Islet of Langerhans (tissue), 1 donor: ENCODE results near the gene KCNA3.

ENCODE experiments used
- FAIRE-seq: peaks from one replicate; lab custom pipeline; 2011; peaks lifted over from hg19 to GRCh38; lab: Jason Lieb, UNC

The KCNA3 gene

DNA sequence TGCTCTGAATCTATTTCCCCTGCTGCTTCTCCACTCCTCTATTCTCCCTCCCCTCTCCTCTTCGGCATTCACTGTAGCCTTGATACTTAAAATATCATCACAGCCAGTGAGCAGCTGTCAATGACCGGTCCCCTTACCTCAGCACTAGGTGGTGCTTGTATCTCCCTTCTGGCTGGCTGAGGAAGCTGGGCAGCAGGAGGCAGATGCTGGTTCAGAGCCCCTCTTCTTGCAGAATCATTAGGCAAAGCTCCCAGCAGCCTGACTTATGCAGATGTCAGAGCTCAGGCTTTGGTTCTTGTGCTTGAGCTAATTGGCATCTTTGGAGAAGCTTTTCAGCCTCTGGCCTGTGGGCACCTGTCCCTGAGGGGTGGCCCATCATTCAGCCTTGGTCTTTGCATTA lies 36.7 kb downstream of the KCNA3 start:
- no peak for FAIRE-seq

DNA sequence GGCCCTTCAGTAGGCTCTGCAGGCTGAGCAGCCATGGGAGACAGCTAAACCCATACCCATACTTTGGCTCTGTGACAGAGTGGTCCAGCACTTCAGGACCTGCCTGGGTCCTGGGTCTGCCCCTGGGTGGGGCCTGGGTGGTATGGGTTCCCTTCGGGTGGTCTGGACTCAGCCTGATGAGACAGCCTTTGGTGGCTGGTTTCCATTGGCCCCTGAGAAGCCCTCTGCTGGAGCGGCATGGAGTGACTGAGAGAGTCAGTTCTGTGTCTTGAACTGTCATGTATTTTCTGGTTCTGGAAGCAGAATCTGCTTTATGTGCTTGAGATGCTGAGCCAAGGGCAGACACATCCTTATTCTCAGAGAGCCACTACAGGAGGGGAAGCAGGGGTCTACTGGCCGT lies 37.3 kb downstream of the KCNA3 start:
- no peak for FAIRE-seq

DNA sequence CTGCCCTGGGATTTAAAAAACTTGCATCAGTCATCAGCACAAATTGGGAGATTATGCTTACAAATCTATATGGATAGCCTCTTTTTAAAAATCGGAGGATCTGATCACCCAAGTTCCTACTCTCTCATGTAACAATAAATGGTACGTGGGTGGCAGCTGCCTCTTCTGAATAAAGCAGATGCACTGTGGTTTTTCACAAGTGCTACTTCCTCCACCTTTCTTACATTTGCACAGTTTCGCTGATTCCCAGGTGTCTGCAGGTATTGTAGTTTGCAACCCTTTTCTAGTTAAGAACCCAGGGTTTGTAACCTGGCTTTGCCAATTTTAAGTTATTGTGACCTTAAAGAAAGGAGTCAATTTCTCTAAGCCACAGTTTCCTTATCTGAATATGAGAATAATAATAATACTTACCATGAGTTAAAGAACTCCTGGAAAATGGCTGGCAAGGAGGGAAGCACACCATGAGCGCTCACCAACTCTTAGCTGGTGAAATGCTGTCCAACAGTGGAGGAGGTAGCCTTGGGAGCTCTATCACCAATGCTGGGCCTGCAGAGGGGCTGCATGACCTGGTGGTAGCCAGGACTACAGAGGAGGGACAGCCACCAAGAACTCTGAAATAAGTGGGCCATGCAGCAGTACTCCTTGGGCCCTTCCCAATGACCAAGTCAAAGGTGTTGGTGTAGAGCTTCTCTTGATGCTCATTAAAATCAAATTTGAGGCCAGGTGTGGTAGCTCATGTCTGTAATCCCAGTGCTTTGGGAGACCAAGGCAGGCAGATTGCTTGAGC lies 38.4 kb downstream of the KCNA3 start:
- no peak for FAIRE-seq

DNA sequence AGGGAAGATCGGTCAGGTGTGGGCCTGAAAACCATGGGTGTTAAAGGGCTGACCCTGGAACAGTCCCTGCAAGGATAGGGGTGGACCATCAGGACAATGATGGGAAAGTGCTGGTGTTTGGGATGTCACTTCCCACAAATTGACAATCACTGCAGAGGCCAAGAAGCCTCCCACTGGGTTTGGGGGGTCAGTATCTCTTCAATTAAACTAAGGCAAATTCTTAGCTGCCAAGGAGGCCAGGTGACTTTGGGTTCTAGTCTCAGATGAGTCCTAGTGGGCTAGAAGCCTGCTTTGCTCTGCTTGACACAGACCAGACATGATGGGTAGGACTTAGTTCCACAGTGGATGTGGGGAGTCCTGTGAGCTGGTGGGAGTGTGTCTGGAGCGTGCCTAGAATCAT lies 39.3 kb downstream of the KCNA3 start:
- no peak for FAIRE-seq

DNA sequence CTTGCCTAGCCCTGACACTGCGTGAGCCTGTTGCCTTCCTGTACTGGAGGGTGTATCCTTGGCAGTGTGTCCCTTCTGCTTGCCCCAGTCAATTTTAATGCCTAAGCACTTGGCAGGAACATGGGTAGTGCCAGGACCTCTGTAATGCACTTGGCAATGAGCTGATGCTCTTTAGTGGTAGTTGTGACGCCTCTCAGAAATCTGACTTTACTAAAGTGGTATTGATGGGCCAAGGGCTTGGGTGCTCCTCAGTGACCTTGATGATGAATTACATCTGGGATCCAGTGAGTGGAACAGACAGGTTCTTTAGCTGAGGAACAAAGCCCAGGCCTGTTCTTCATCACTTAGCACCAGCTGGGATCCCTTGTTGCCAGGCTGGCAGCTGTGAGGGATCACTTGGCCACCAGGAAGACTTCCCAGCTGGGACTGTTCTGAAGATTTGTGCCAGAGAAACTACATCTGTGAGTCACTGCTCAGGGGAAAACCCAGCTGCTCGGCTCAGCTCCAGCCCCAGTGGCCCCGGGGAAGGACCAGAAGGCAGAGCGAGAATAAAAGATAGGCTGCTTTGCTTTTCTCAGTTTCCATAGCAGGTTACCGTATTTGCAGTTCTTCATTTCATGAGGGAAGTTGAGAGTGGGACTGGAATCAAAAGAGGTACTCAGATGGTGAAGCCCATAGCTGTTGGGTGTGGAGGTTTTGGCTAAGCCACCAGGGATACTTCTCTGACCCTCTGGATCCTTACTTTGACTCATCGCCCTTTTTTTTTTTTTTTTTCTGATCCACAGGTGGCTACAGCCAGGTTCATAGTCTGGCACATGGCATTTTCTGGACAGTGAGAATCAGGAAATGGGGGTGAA lies 40.1 kb downstream of the KCNA3 start:
- FAIRE-seq: peak; percentile 5

DNA sequence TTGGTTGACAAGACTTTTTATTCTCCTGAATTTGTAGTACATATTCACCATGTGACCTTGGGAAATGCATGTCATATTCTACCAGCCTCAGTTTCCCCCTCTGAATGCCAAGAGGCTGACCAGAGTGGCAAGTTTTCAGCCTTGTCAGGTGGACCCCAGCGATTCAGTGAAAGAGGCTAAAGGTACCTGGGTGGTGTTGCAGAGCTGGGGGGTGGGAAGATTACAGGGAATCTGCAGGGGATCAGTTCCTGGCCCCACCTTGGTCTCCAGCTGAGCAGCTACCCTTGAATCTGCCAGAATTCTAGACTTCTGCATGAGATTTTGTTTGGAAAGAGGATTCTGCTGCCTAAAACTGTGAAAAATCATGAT lies 40.7 kb downstream of the KCNA3 start:
- no peak for FAIRE-seq

DNA sequence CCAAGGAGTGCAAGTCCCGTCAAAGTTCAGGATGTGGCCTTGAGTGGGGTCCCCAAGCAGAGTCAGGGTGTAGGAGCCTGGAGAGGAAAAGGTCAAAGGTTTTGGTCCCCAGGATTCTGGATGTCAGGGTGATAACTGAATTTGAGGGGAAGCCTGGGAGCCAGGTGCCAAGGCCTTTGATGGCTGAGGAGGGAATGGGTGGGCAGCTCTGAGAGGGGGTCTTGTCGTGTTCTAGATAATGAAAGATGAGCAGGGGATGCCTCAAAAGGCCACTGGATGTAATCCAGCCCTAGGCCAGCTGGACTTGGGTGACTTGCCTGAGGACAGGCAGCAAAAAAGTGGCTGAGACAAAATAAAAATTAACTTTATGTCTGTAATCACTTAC lies 41.1 kb downstream of the KCNA3 start:
- no peak for FAIRE-seq

DNA sequence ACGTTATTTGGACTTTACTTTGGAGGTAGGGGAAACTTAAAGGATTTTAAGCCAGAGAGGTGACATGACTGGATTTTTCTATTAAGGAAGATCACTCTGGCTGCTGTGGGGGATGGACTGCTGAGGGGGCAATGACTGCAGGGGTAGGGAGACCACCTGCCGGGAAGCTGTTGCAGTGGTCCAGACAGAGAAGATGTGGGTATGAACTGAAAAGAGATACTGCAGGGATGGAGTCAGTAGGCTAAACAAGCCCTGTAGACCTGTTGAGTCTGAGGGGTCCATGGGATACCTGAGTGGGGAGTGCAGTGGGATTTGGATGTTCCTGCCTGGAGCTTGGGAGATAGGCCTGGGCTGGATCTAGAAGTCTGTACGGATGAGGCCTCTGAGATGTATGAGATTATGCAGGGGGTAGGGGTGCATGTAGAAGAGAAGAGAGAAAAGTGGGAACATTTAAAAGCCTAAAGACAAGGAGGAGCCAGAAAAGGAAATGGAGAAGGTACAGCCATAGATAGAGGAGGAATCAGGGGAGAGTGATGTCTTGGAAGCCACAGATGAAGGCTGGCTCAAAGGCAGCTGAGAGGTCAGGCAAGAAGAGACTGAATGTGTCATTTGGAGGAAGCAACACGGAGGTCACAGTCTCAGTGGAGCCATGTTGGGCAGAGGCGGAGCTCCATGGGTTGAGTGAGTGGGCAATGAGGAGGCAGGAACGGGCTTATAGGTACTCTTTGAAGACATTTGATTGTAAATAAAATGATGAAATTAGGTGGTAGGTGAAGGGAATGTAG lies 42.7 kb downstream of the KCNA3 start:
- no peak for FAIRE-seq

DNA sequence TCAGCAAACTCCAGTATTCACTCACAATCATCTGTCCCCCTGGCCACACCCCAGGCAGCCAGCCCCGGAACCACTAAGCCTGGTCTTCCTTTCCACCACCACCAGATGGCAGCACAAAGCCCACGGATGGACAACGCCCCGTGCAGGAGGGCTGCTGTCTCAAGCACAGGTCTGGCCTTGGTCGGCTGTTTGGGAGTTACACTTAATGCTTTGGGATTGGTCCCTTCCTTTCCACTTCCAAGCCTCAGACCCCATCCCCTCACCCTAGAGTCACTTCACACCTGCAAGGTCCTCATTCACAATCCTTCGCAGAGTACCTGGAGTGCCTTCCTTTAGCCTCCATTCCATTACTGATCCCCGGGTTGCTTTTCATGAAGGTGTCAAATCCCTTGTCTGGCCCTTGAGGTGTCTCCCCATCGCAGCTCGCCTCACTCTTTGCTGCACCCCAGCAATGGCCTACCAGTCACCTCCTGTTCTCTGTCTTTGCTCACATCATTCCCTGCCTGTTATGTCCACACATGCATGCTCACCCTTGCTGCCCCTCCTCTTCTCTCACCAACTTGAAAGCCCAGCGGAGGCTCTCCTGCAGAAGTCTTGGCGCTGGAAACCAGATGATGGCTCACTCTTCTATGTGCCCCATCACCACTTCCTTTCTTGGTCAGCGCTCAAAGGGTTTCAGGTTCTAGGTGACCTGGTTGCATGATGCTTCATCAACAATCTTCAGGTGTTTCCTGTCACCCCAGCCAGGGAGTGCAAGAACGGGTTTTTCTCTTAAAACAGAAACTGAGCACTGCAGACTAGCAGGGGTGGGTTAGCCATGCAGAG lies 43.7 kb downstream of the KCNA3 start:
- no peak for FAIRE-seq

DNA sequence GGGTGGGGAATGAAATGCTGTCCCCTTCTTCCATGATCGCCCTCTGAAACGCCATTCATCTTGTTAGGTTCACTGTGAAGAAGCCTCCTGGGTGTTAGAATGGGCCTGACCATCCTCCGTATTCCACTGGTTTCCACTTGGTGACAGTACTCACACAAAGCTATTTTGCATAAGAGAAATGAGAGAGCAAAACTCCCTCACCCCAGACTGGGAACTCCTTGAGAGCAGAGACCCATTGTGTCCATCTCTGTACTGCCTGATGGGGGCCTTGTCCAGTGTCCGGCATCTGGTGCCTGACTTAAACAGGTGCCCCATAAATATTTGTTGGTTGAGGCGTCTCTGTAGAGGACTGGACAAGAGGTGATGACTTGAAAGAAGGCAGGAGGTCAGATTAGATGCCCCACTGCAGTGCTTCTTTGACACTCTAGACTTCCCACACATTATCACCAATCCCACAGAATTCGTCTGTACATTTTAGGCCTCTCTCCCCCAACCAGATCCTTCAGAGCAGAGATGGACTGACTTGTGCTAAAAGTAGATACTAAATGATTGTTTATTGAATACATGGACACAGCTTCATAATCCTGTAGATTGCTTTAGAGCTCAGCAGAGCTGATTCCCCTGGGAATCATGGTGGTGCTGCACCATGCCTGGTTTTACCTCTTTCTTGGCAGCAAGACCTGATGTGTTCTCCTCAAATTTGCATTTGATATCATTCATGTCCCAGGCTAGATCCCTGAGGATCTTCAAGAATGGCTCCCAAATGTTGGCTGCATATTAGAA lies 46.2 kb downstream of the KCNA3 start:
- FAIRE-seq: no peak

DNA sequence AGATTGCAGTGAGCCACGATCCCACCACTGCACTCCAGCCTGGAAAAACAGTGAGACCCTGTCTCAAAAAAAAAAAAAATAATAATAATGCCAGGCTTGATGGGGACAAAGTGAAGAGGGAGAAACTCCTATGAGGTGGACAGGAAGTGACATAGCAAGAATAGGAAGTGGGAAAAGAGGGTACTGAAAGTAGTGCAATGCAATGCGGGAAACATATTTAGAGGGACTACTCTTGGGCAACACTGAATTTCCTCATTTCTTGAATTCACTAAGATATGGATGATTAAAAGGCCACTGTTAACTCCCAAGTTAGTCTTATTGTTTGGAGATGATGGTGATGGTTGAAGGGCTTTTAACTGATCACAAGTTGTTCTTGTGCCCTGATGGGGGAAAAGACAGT lies 47.0 kb downstream of the KCNA3 start:
- no peak for FAIRE-seq

DNA sequence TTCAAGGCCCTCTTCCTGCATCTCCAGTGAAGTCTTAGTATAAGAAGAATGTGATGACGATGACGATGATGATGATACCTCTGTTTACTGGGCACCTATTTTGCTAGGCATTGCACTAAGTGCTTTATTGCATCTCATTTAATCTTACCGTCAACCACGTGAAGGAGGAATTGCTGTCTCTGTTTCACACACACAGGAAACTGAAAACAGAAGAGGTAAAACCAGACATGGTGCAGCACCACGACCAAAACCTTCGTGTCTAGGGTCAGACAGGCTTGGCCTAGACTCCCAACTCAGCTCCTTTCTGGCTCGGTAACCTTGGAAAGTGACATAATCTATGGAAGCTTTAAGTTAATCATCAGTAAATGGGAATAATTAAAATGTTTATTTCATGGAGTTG lies 47.9 kb downstream of the KCNA3 start:
- no peak for FAIRE-seq
